ENCODE results near the gene LUC7L2.

Gene LUC7L2

DNA sequence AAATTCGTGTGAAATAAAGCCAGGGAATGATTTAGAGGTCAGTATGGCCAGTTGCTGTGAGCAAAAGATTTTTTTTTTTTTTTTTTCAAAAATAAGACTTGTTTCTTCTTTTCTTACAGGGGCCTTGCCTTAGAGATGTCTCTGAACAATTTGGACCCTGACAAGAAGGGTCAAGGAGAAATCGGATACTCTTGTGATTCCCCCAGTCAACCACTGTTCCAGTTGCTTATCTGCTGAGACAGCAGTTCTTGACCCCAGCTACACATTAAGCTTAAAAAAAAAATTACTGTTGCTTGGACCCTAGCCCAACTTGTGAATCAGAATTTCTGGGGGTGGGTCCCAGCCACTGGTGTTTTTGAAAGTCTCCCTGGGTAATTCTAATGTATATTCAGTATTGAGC is 30.6 kb upstream of the LUC7L2 start:
- TF ChIP-seq, protein P1, sequence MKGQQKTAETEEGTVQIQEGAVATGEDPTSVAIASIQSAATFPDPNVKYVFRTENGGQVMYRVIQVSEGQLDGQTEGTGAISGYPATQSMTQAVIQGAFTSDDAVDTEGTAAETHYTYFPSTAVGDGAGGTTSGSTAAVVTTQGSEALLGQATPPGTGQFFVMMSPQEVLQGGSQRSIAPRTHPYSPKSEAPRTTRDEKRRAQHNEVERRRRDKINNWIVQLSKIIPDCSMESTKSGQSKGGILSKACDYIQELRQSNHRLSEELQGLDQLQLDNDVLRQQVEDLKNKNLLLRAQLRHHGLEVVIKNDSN (IDR thresholded peaks at IDR 0.05), result no peak
- TF ChIP-seq, protein P2, sequence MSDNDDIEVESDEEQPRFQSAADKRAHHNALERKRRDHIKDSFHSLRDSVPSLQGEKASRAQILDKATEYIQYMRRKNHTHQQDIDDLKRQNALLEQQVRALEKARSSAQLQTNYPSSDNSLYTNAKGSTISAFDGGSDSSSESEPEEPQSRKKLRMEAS (IDR thresholded peaks at IDR 0.05), result no peak
- TF ChIP-seq, protein P3, sequence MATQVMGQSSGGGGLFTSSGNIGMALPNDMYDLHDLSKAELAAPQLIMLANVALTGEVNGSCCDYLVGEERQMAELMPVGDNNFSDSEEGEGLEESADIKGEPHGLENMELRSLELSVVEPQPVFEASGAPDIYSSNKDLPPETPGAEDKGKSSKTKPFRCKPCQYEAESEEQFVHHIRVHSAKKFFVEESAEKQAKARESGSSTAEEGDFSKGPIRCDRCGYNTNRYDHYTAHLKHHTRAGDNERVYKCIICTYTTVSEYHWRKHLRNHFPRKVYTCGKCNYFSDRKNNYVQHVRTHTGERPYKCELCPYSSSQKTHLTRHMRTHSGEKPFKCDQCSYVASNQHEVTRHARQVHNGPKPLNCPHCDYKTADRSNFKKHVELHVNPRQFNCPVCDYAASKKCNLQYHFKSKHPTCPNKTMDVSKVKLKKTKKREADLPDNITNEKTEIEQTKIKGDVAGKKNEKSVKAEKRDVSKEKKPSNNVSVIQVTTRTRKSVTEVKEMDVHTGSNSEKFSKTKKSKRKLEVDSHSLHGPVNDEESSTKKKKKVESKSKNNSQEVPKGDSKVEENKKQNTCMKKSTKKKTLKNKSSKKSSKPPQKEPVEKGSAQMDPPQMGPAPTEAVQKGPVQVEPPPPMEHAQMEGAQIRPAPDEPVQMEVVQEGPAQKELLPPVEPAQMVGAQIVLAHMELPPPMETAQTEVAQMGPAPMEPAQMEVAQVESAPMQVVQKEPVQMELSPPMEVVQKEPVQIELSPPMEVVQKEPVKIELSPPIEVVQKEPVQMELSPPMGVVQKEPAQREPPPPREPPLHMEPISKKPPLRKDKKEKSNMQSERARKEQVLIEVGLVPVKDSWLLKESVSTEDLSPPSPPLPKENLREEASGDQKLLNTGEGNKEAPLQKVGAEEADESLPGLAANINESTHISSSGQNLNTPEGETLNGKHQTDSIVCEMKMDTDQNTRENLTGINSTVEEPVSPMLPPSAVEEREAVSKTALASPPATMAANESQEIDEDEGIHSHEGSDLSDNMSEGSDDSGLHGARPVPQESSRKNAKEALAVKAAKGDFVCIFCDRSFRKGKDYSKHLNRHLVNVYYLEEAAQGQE (IDR thresholded peaks at IDR 0.05; ENCODE audit: low read depth), result no peak
- no peak for TF ChIP-seq FOXM1 (IDR thresholded peaks at IDR 0.05; ENCODE audit: borderline replicate concordance, low read depth)
- TF ChIP-seq CEBPB (IDR thresholded peaks at IDR 0.05), result no peak
- TF ChIP-seq NFIC (IDR thresholded peaks at IDR 0.05), result no peak
- no peak for TF ChIP-seq YY1 (IDR thresholded peaks at IDR 0.05; ENCODE audit: low read depth)
- TF ChIP-seq ZBTB7A (IDR thresholded peaks at IDR 0.05; ENCODE audit: low read depth), result no peak
- no peak for TF ChIP-seq EGR1 (IDR thresholded peaks at IDR 0.05)
- TF ChIP-seq TCF12 (IDR thresholded peaks at IDR 0.05; ENCODE audit: low read depth), result no peak
- TF ChIP-seq TEAD4 (IDR thresholded peaks at IDR 0.05), result no peak
- no peak for TF ChIP-seq CREB1 (IDR thresholded peaks at IDR 0.05; ENCODE audit: low read depth)
- no peak for TF ChIP-seq RAD21 (IDR thresholded peaks at IDR 0.05; ENCODE audit: low read depth)
- no peak for TF ChIP-seq EP300 (IDR thresholded peaks at IDR 0.05; ENCODE audit: borderline replicate concordance)
- TF ChIP-seq TAF1 (IDR thresholded peaks at IDR 0.05; ENCODE audit: low read depth), result no peak

DNA sequence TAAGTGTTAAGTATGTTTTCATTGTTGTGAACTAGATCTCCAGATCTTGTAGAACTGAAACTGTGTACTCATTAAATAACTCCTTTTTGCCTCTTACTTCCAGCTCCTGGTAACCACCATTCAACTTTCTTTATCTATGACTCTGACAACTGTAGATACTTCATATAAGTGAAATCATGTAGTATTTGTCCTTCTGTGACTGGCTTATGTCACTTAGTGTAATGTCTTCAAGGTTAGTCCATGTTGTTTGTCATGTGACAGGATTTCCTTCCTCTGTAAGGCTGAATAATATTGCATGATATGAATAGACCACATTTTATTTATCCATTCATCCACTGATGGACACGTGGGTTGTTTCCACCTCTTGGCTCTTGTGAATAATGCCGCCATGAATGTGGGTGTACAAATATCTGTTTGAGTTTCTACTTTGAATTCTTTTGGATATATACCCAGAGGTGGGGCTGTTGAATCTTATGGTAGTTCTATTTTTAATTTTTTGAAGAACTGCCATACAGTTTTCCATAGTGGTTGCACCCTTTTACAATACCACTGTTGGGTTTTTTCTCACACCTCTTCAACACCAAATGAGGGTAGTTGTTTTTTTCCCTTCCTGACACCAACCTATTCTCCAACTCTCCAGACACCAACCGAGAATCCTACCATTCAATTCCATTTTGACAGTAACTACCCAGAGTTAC is 29.2 kb upstream of the LUC7L2 start:
- TF ChIP-seq TCF12 (IDR thresholded peaks at IDR 0.05; ENCODE audit: low read depth) (no peak), CEBPB (IDR thresholded peaks at IDR 0.05) (no peak), TEAD4 (IDR thresholded peaks at IDR 0.05) (no peak), NFIC (IDR thresholded peaks at IDR 0.05) (no peak), EP300 (IDR thresholded peaks at IDR 0.05; ENCODE audit: borderline replicate concordance) (no peak), FOXM1 (IDR thresholded peaks at IDR 0.05; ENCODE audit: borderline replicate concordance, low read depth) (no peak), EGR1 (IDR thresholded peaks at IDR 0.05) (no peak)
- TF ChIP-seq, protein P1 (IDR thresholded peaks at IDR 0.05), result no peak
- TF ChIP-seq, protein P3 (IDR thresholded peaks at IDR 0.05; ENCODE audit: low read depth), result no peak
- TF ChIP-seq, protein P2 (IDR thresholded peaks at IDR 0.05), result no peak

DNA sequence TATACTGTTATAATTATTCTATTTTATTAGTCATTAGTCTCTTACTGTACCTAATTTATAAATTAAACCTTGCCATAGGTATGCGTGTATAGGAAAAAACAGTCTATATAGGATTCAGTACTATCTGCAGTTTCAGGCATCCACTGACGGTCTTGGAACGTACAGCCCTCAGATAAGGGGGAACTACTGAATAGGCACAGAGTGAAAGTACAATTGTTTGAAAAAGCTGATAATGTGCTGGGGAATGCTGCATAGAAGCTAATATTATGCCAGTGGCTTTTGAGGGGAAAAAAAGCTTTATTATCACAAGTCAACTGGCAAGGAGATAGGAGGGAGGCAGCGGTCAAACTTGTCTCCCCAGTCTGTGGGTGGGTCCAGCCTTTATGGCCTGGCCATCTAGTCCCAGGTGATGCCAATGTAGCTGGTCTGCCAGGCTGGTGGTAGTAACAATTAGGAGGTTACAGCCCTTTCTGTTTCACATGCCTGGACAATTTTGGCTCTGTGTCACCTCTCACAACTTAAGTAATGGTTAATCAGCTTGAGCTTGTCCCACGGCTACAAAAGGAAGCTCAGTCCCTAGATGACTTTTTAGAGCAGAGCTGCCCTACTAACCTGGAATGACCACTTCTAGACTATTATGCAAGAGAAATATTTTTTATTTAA is 26.9 kb upstream of the LUC7L2 start:
- no peak for TF ChIP-seq NFIC (IDR thresholded peaks at IDR 0.05)
- no peak for TF ChIP-seq TEAD4 (IDR thresholded peaks at IDR 0.05)
- no peak for TF ChIP-seq TCF12 (IDR thresholded peaks at IDR 0.05; ENCODE audit: low read depth)
- TF ChIP-seq CREB1 (IDR thresholded peaks at IDR 0.05; ENCODE audit: low read depth), result no peak
- TF ChIP-seq TAF1 (IDR thresholded peaks at IDR 0.05; ENCODE audit: low read depth), result no peak
- no peak for TF ChIP-seq EP300 (IDR thresholded peaks at IDR 0.05; ENCODE audit: borderline replicate concordance)
- no peak for TF ChIP-seq RAD21 (IDR thresholded peaks at IDR 0.05; ENCODE audit: low read depth)
- TF ChIP-seq, protein P1 (IDR thresholded peaks at IDR 0.05), result no peak

DNA sequence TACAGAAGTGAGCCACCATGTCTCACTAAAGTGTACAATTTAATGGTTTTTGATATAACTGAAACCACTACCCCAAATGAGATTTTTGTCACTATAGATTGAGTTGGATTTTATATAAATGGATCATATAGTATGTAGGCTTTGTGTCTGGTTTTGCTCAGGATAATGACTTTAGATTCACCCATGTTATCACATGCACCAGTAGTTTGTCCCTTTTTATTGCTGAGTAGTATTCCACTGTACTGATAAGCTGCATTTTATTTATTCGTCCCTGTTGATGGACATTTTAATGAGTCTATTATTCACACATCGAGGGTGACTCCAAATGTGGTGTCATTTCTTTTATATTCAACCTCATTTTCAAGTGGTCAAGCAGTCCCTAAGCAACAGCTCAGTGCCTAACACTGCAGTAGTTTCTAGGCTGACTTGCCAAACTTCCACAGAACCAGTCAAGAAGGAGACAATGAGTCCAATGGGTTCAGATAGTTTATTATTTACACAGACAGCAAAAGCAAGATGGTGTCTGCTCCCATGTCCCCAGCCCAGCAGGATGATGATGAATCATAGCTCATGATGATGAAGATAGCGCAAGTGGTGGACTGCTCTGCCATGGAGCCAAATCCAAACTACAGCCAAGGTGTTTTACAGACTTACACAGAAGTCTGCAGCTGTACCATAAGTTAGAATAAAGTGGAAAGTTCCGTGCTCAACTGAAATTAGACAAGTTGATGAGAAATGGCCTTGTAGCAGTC is 25.1 kb upstream of the LUC7L2 start:
- TF ChIP-seq CREB1 (IDR thresholded peaks at IDR 0.05; ENCODE audit: low read depth), result no peak
- TF ChIP-seq EGR1 (IDR thresholded peaks at IDR 0.05), result no peak
- no peak for TF ChIP-seq TAF1 (IDR thresholded peaks at IDR 0.05; ENCODE audit: low read depth)
- no peak for TF ChIP-seq YY1 (IDR thresholded peaks at IDR 0.05; ENCODE audit: low read depth)
- TF ChIP-seq RAD21 (IDR thresholded peaks at IDR 0.05; ENCODE audit: low read depth), result no peak
- no peak for TF ChIP-seq TEAD4 (IDR thresholded peaks at IDR 0.05)
- TF ChIP-seq, protein P2 (IDR thresholded peaks at IDR 0.05), result no peak
- TF ChIP-seq, protein P1 (IDR thresholded peaks at IDR 0.05), result no peak
- no peak for TF ChIP-seq CEBPB (IDR thresholded peaks at IDR 0.05)

All from Ishikawa (cell line).